Large intestine (tissue), 3 donors: ENCODE results near the gene LCE3E. TPM values are rescaled to one million over a fixed set of nuclear protein-coding genes. Genes with fewer than 3 reads are reported as not detected.

Source experiments
- DNase-seq, 2 donors: peaks; one replicate each; pipeline versions ENCODE4 v3.0.0 to v3.0.0-alpha.2; 2013
- H3K27ac ChIP-seq: one replicate; pipeline ENCODE4 v1.5.1; 2013; ENCODE audit warnings: low read length
- H3K27me3 ChIP-seq: 2 replicates; pipeline ENCODE4 v1.6.1; 2013; ENCODE audit warnings: low read length; ENCODE audit not compliant: control insufficient read depth, insufficient read depth
- H3K36me3 ChIP-seq: 2 replicates; pipeline ENCODE4 v1.6.1; 2013; ENCODE audit warnings: low read length; ENCODE audit not compliant: control insufficient read depth, insufficient read depth
- H3K4me1 ChIP-seq: one replicate; pipeline ENCODE4 v1.6.1; 2013; ENCODE audit warnings: low read length; ENCODE audit not compliant: control insufficient read depth, insufficient read depth
- H3K4me3 ChIP-seq: one replicate; pipeline ENCODE4 v1.5.1; 2013; ENCODE audit warnings: low read length
- H3K9me3 ChIP-seq: one replicate; pipeline ENCODE4 v1.6.1; 2013; ENCODE audit warnings: mild to moderate bottlenecking, low read depth, low read length, moderate library complexity; ENCODE audit not compliant: control insufficient read depth
- WGBS: methylation state at CpG from one replicate; pipeline ENCODE4 v1.1.5; 2013; ENCODE audit warnings: low lambda C conversion rate; ENCODE audit not compliant: insufficient coverage; 5-methylcytosine and 5-hydroxymethylcytosine counted together
- polyA plus RNA-seq: library from polyadenylated mRNA; unstranded; fragments of 120-200 nt; gene quantifications from one replicate; pipeline ENCODE4 v1.2.1, GENCODE V29; 2013

LCE3E gene
- polyA plus RNA-seq, 1 donor: not detected

DNA sequence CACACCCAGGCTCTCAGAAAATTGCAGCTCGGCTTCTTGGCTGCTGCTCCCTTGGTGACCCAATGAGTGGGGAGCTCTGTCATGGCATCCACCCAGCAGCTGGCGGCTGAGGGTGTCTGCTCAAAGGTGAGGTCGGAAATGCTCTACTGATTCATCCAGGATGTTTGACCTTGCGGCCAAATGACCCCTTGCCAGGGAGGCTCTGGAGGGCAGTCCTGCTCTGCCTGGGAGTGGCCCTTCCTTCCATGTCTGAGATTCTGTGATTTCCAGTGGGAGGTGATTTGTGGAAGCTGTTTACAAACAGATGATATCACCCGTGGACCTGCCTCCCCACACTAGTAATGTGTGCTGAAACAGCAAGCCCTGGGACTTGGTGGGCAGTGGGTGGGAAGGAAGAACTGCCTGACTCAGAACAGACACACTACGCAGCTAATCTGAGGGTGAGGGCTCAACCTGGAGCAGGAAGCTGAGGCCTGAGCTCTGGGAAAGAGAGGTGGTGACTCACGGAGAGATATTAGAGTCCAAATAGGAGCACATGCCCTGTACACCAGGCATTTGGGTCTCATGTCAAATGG lies 49.3 kb downstream of the LCE3E start:
- H3K27me3 ChIP-seq: peaks cover 28% of the 10 kb centered on the region
- H3K4me1 ChIP-seq: no peaks in the 10 kb centered on the region
- H3K27ac ChIP-seq: no peak overlapping the region
- no peaks in the 10 kb centered on the region for H3K9me3 ChIP-seq
- no peak for DNase-seq
- H3K36me3 ChIP-seq: no peaks in the 10 kb centered on the region
- no peak overlapping the region for H3K4me3 ChIP-seq
- no CpG with 5 or more reads among the region's 7 CpGs for WGBS

DNA sequence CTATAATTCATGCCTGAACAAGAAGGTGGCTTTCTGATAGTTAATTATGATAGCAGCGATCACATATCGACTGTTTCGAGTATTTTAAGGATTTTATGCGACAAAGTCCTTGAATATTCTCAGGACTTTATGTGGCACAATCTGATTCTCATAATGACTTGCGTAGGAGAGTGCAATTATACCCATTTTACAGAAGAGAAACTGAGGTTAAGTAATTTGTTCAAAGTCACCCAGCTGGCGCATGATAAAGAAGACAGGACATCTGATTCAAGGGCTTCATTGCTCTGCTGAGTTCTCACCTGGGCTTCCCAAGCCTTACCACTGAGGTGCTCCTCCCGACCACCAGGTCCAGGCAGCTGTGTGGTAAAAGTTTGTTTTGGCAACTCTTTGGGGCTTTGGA lies 50.5 kb downstream of the LCE3E start:
- H3K4me1 ChIP-seq: no peaks in the 10 kb centered on the region
- H3K36me3 ChIP-seq: no peaks in the 10 kb centered on the region
- no peak overlapping the region for H3K4me3 ChIP-seq
- no peak for DNase-seq
- H3K9me3 ChIP-seq: no peaks in the 10 kb centered on the region
- no peak overlapping the region for H3K27ac ChIP-seq
- WGBS: 48% methylated on average over 3 of the region's 7 CpGs
- peaks cover 28% of the 10 kb centered on the region for H3K27me3 ChIP-seq

Other genes with a start within 250 kb of the LCE3E start
- gene FLG, start 241.5 kb downstream of the LCE3E start, polyA plus RNA-seq: 0.73 TPM
- 0.06 TPM for gene FLG2, start 206.8 kb downstream of the LCE3E start, polyA plus RNA-seq
- gene CRNN, start 152.5 kb downstream of the LCE3E start, polyA plus RNA-seq: not detected
- gene LCE5A, start 56.0 kb downstream of the LCE3E start, polyA plus RNA-seq: not detected
- gene CRCT1, start 52.3 kb downstream of the LCE3E start, polyA plus RNA-seq: not detected
- not detected for gene LCE3D, start 13.7 kb upstream of the LCE3E start, polyA plus RNA-seq
- not detected for gene LCE3C, start 33.5 kb upstream of the LCE3E start, polyA plus RNA-seq
- not detected for gene LCE3B, start 47.0 kb upstream of the LCE3E start, polyA plus RNA-seq
- gene LCE3A, start 56.3 kb upstream of the LCE3E start, polyA plus RNA-seq: not detected
- gene LCE2D, start 96.6 kb upstream of the LCE3E start, polyA plus RNA-seq: not detected
- gene LCE2C, start 108.5 kb upstream of the LCE3E start, polyA plus RNA-seq: not detected
- not detected for gene LCE2B, start 119.3 kb upstream of the LCE3E start, polyA plus RNA-seq
- not detected for gene LCE2A, start 131.6 kb upstream of the LCE3E start, polyA plus RNA-seq
- not detected for gene LCE4A, start 141.4 kb upstream of the LCE3E start, polyA plus RNA-seq
- not detected for gene KPRP, start 191.2 kb upstream of the LCE3E start, polyA plus RNA-seq
- not detected for gene LCE1F, start 208.4 kb upstream of the LCE3E start, polyA plus RNA-seq
- not detected for gene LCE1E, start 219.5 kb upstream of the LCE3E start, polyA plus RNA-seq
- not detected for gene LCE1D, start 229.9 kb upstream of the LCE3E start, polyA plus RNA-seq
- not detected for gene LCE1C, start 239.9 kb upstream of the LCE3E start, polyA plus RNA-seq
- not detected for gene LCE1B, start 245.2 kb upstream of the LCE3E start, polyA plus RNA-seq